SKM-1 (cell line): ENCODE data around the gene AGMO.

Source experiments
- DNase-seq: peaks from one replicate; lab custom pipeline; 2025; ENCODE audit not compliant: unreplicated experiment; lab: John Stamatoyannopoulos, UW

The AGMO gene

GRCh38 chr7:15245831-15246230 lies 316.0 kb downstream of the AGMO start:
- no peak for DNase-seq

GRCh38 chr7:15239801-15240200 lies 322.0 kb downstream of the AGMO start:
- peak; percentile 17 for DNase-seq

GRCh38 chr7:15236952-15237351 lies 324.9 kb downstream of the AGMO start:
- peak; percentile 70 for DNase-seq

- no peak for DNase-seq
Observed at GRCh38 chr7:15234431-15234830, 327.4 kb downstream of the AGMO start.

- DNase-seq = no peak
Observed at GRCh38 chr7:15228831-15229230, 333.0 kb downstream of the AGMO start.

- DNase-seq = no peak
Observed at GRCh38 chr7:15225981-15226380, 335.8 kb downstream of the AGMO start.

- DNase-seq = no peak
Observed at GRCh38 chr7:15219758-15220157, 342.1 kb downstream of the AGMO start.

GRCh38 chr7:15218261-15218660 lies 343.6 kb downstream of the AGMO start:
- DNase-seq = no peak

- no peak for DNase-seq
Observed at GRCh38 chr7:15215616-15216015, 346.2 kb downstream of the AGMO start.

- DNase-seq = no peak
Observed at GRCh38 chr7:15214976-15215375, 346.8 kb downstream of the AGMO start.

GRCh38 chr7:15213093-15213492 lies 348.7 kb downstream of the AGMO start:
- DNase-seq = no peak

- DNase-seq = no peak
Observed at GRCh38 chr7:15209429-15209828, 352.4 kb downstream of the AGMO start.

- no peak for DNase-seq
Observed at GRCh38 chr7:15204421-15204820, 357.4 kb downstream of the AGMO start.

GRCh38 chr7:15199482-15199881 lies 362.3 kb downstream of the AGMO start:
- no peak for DNase-seq

GRCh38 chr7:15197042-15197977 lies 364.5 kb downstream of the AGMO start:
- no peak for DNase-seq

- no peak for DNase-seq
Observed at GRCh38 chr7:15178065-15178464, 383.8 kb downstream of the AGMO start.

- no peak for DNase-seq
Observed at GRCh38 chr7:15176089-15176488, 385.7 kb downstream of the AGMO start.

GRCh38 chr7:15175152-15175551 lies 386.7 kb downstream of the AGMO start:
- no peak for DNase-seq

GRCh38 chr7:15174485-15174884 lies 387.3 kb downstream of the AGMO start:
- DNase-seq = no peak

- no peak for DNase-seq
Observed at GRCh38 chr7:15168489-15168888, 393.3 kb downstream of the AGMO start.

GRCh38 chr7:15167912-15168311 lies 393.9 kb downstream of the AGMO start:
- no peak for DNase-seq

GRCh38 chr7:15166620-15167019 lies 395.2 kb downstream of the AGMO start:
- no peak for DNase-seq

GRCh38 chr7:15159261-15159660 lies 402.6 kb downstream of the AGMO start:
- DNase-seq = no peak
